GM12891 (cell line): ENCODE data around the gene CABCOCO1.

Experiments
- POLR2AphosphoS5 ChIP-seq: IDR thresholded peaks from 2 replicates; pipeline ENCODE4 v1.6.1; 2011; ENCODE audit warnings: low read depth, low read length, control low read depth
- TAF1 ChIP-seq: IDR thresholded peaks from 2 replicates; pipeline ENCODE4 v1.6.1; 2011; ENCODE audit warnings: low read depth, low read length, control low read depth

GRCh38 chr10:61633665-61634064 is 29.1 kb upstream of the CABCOCO1 start:
- TF ChIP-seq POLR2AphosphoS5 (no peak), TAF1 (no peak)
